Fibroblast of the aortic adventitia (primary cell): ENCODE data around the gene SPSB3. TPM values are rescaled to one million over a fixed set of nuclear protein-coding genes. Genes with fewer than 3 reads are reported as not detected.

ENCODE experiments used
- DNase-seq: peaks from one replicate; pipeline ENCODE4 v3.0.0-alpha.2; 2010; ENCODE audit warnings: low read depth
- H3K4me3 ChIP-seq: 2 replicates; pipeline ENCODE4 v1.5.1; 2011; ENCODE audit warnings: low read depth, mild to moderate bottlenecking, control low read depth, low read length, moderate library complexity
- CTCF ChIP-seq: IDR thresholded peaks from 2 replicates; pipeline ENCODE4 v1.5.1; 2011; ENCODE audit warnings: mild to moderate bottlenecking, low read length, control low read depth, inconsistent platforms; ENCODE audit not compliant: insufficient read depth
- total RNA-seq: library from RNA; depleted of rRNA; stranded (reverse); fragments of >200 nt; gene quantifications from 2 replicates; pipeline ENCODE4 v1.2.3, GENCODE V29; 2012; ENCODE audit warnings: low replicate concordance

SPSB3 gene
- total RNA-seq, 1 donor: 21.6 TPM

DNA sequence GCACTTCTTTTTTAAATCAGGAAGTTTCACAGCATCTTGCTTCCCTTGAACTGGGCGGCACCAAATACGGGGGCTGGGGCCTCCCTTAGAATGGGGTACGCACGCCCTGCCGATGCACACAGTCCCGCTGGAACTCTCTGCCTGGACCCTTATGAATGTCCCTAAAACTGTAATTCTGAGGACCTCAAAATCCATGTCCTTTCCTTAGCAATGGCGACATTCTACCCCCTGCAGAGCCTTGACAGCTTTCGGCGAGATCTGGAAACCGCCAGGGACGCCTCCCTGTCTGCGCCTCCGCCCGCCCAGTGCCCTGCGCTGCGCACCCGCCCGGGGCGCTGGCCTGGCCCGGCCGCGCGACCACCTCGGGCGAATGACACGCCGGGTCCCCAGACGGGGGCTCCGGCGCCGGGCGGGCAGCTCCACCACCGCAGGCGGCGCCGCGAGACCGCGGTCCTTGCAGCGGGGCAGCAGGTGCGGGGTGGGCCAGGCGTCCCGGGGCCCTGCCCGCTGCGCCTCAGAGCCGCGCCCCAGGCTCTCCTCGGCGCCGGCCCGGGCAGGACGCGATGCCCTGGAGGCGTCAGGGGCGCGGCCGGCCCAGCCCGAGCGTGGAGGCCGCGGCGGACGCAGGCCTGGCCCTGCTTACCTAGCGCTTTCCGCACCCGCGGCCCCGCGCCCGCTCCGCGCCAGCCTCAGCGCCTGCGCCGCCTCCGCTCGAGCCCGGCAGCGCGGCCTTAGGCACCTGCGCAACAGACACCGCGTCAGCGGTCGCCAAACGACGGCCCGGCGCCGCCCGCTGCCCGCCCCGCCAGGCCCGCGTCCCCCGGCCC, 43.7 kb upstream of the SPSB3 start:
- no peak for TF ChIP-seq CTCF
- DNase-seq: no peak
- H3K4me3 ChIP-seq: peak overlapping the region; percentile 99

GRCh38 chr16:1825381-1825863, 43.1 kb upstream of the SPSB3 start:
- peak overlapping the region; percentile 99 for H3K4me3 ChIP-seq
- DNase-seq: no peak
- no peak for TF ChIP-seq CTCF

GRCh38 chr16:1823821-1824220, 41.5 kb upstream of the SPSB3 start:
- H3K4me3 ChIP-seq: no peak overlapping the region
- DNase-seq: peak; percentile 30
- TF ChIP-seq CTCF: no peak

DNA sequence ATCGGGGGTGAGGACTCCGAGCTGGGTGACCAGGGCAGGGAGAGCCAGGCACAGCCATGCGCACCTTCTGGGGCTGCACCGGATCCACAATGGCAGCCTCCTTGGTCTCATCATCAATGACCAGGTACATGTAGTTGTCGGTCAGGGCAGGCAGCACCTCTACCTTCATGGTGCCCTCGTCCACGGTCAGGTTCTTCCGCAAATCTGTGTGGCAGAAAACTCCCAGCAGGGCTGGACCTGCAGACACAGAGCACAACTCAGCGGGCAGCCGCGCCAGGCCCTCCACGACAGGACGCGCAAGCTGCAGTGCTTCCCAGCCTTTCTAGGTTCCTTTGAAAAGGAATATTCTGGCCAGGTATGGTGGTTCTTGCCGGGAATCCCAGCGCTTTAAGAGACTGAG, 40.4 kb upstream of the SPSB3 start:
- DNase-seq: no peak
- TF ChIP-seq CTCF: no peak
- H3K4me3 ChIP-seq: no peak overlapping the region

GRCh38 chr16:1821861-1822611, 39.7 kb upstream of the SPSB3 start:
- H3K4me3 ChIP-seq: no peak overlapping the region
- DNase-seq: no peak
- no peak for TF ChIP-seq CTCF

- no peak for TF ChIP-seq CTCF
- DNase-seq: no peak
- no peak overlapping the region for H3K4me3 ChIP-seq
These were observed 38.5 kb upstream of the SPSB3 start for GRCh38 chr16:1820946-1821290.
